Measurements from ENCODE around the gene GJC1. TPM values are rescaled to one million over a fixed set of nuclear protein-coding genes. Genes with fewer than 3 reads are reported as not detected.

Gene GJC1
- total RNA-seq, 1 donor from 2014 or later: 36.9 TPM

- DNase-seq (ENCODE audit: low read depth): peak; percentile 93
- Histone ChIP-seq H3K36me3 (ENCODE audit: control insufficient read depth, insufficient read depth, low read length) (peaks cover 1% of the 10 kb centered on the region), H3K27me3 (ENCODE audit: control insufficient read depth, insufficient read depth, low read length) (no peaks in the 10 kb centered on the region), H3K4me3 (ENCODE audit: low read depth, low read length) (no peak overlapping the region)
- TF ChIP-seq CTCF (IDR thresholded peaks at IDR 0.05; ENCODE audit: insufficient read depth, low read length, poor library complexity, severe bottlenecking): no peak
Observed at GRCh38 chr17:44794851-44795413, 35.2 kb downstream of the GJC1 start.

GRCh38 chr17:44793885-44794842 lies 35.9 kb downstream of the GJC1 start:
- Histone ChIP-seq H3K36me3 (ENCODE audit: control insufficient read depth, insufficient read depth, low read length) (no peaks in the 10 kb centered on the region), H3K27me3 (ENCODE audit: control insufficient read depth, insufficient read depth, low read length) (no peaks in the 10 kb centered on the region), H3K4me3 (ENCODE audit: low read depth, low read length) (no peak overlapping the region)
- no peak for TF ChIP-seq CTCF (IDR thresholded peaks at IDR 0.05; ENCODE audit: insufficient read depth, low read length, poor library complexity, severe bottlenecking)
- no peak for DNase-seq (ENCODE audit: low read depth)

GRCh38 chr17:44792276-44792675 lies 37.8 kb downstream of the GJC1 start:
- H3K27me3 ChIP-seq (ENCODE audit: control insufficient read depth, insufficient read depth, low read length): no peaks in the 10 kb centered on the region
- H3K36me3 ChIP-seq (ENCODE audit: control insufficient read depth, insufficient read depth, low read length): no peaks in the 10 kb centered on the region
- no peak overlapping the region for H3K4me3 ChIP-seq (ENCODE audit: low read depth, low read length)
- DNase-seq (ENCODE audit: low read depth): no peak
- no peak for TF ChIP-seq CTCF (IDR thresholded peaks at IDR 0.05; ENCODE audit: insufficient read depth, low read length, poor library complexity, severe bottlenecking)

GRCh38 chr17:44788139-44788538 lies 41.9 kb downstream of the GJC1 start:
- Histone ChIP-seq H3K36me3 (ENCODE audit: control insufficient read depth, insufficient read depth, low read length) (no peaks in the 10 kb centered on the region), H3K27me3 (ENCODE audit: control insufficient read depth, insufficient read depth, low read length) (peaks cover 3% of the 10 kb centered on the region), H3K4me3 (ENCODE audit: low read depth, low read length) (no peak overlapping the region)
- no peak for DNase-seq (ENCODE audit: low read depth)
- no peak for TF ChIP-seq CTCF (IDR thresholded peaks at IDR 0.05; ENCODE audit: insufficient read depth, low read length, poor library complexity, severe bottlenecking)

- no peaks in the 10 kb centered on the region for H3K36me3 ChIP-seq (ENCODE audit: control insufficient read depth, insufficient read depth, low read length)
- no peak for DNase-seq (ENCODE audit: low read depth)
- no peak for TF ChIP-seq CTCF (IDR thresholded peaks at IDR 0.05; ENCODE audit: insufficient read depth, low read length, poor library complexity, severe bottlenecking)
- H3K27me3 ChIP-seq (ENCODE audit: control insufficient read depth, insufficient read depth, low read length): peaks cover 3% of the 10 kb centered on the region
- no peak overlapping the region for H3K4me3 ChIP-seq (ENCODE audit: low read depth, low read length)
Observed at GRCh38 chr17:44787271-44787940, 42.7 kb downstream of the GJC1 start.
